Heart left ventricle (tissue), 16 donors: ENCODE data around the gene EAF2. TPM values are rescaled to one million over a fixed set of nuclear protein-coding genes. Genes with fewer than 3 reads are reported as not detected.

Experiments
- ATAC-seq, 4 donors: fragments of 200-7000 bp; cut with Tn5 transposase; one replicate each; pipeline ENCODE4 v1.9.1; 2020 to 2022; ENCODE audit warnings: moderate library complexity in 4 of 4, mild to moderate bottlenecking in 3 of 4, moderate number of reproducible peaks in 1 of 4
- DNase-seq, 5 donors: peaks; one replicate each; pipeline ENCODE4 v3.0.0-alpha.2; 2020
- H3K27ac ChIP-seq, 12 donors: fragments of 200-600 bp; sonication (generic) in 4 of 12; one replicate each; pipeline versions ENCODE4 v1.5.0 to v1.8.0; 2016 to 2022; ENCODE audit warnings: mild to moderate bottlenecking in 2 of 12
- H3K27me3 ChIP-seq, 9 donors: fragments of 200-600 bp; sonication (generic) in 2 of 9; one replicate each; pipeline versions ENCODE4 v1.5.1 to v1.8.0; 2016 to 2022; ENCODE audit warnings: mild to moderate bottlenecking in 3 of 9
- H3K36me3 ChIP-seq, 9 donors: fragments of 200-600 bp; sonication (generic) in 2 of 9; one replicate each; pipeline versions ENCODE4 v1.5.0 to v1.8.0; 2018 to 2022; ENCODE audit warnings: mild to moderate bottlenecking in 2 of 9
- H3K4me1 ChIP-seq, 12 donors: fragments of 200-600 bp; sonication (generic) in 4 of 12; one replicate each; pipeline versions ENCODE4 v1.5.0 to v1.8.0; 2016 to 2022; ENCODE audit warnings: mild to moderate bottlenecking in 3 of 12
- H3K4me3 ChIP-seq, 12 donors: fragments of 200-600 bp; sonication (generic) in 4 of 12; one replicate each; pipeline versions ENCODE4 v1.5.0 to v1.8.0; 2017 to 2022; ENCODE audit warnings: mild to moderate bottlenecking in 9 of 12, moderate library complexity in 4 of 12
- H3K9me3 ChIP-seq, 12 donors: fragments of 200-600 bp; sonication (generic) in 4 of 12; one replicate each; pipeline versions ENCODE4 v1.5.0 to v1.8.0; 2016 to 2022; ENCODE audit warnings: mild to moderate bottlenecking in 1 of 12
- POLR2A ChIP-seq, 2 donors: fragments of 450-650 bp; IDR thresholded peaks; one replicate each; pipeline ENCODE4 v1.6.1; 2017; ENCODE audit warnings: antibody characterized with exemption in 2 of 2, mild to moderate bottlenecking in 2 of 2, moderate library complexity in 2 of 2
- WGBS, 4 donors: extraction: QIAGEN DNeasy Blood & Tissue Kit in 2 of 4; methylation state at CpG; one replicate each; pipeline versions ENCODE4 v1.1.5 to v1.1.7; 2013 to 2018; 5-methylcytosine and 5-hydroxymethylcytosine counted together
- intact Hi-C, 10 donors: fragments of 100-400 bp; cut with DNase I; formaldehyde crosslinking; loops; one replicate each; pipeline versions ENCODE4 v1.11.1 to v1.14.2; 2022
- polyA plus RNA-seq, 2 donors: library from polyadenylated mRNA; stranded (reverse); fragments of 200-250 nt; gene quantifications; one replicate each; pipeline ENCODE4 v1.2.3, GENCODE V29; 2013
- total RNA-seq, 9 donors: library from RNA; depleted of rRNA in 2 of 9; stranded (reverse); fragments of >200 nt in 2 of 9; fragmentation: NEBNext Ultra II Directional in 3 of 9; extraction: Animal tissue kit (Norgen Biotek cat#: 25700) in 3 of 9; gene quantifications; one replicate each; pipeline versions ENCODE4 v1.1.0 to v1.2.4, GENCODE V29; 2016 to 2023
- TF ChIP-seq, protein P1 (sequence below), 12 donors: fragments of 200-600 bp; sonication (generic) in 4 of 12; IDR thresholded peaks; one replicate each; pipeline versions ENCODE4 v1.5.0 to v1.8.0; 2018 to 2022; ENCODE audit warnings: antibody characterized with exemption in 12 of 12, mild to moderate bottlenecking in 5 of 12
- donor health status: ischemic (EF 13 %, LVEDD 7.1; RV severe dilation, severe dysfunction).
- donor health status: healthy with polysubstance abuse.
- donor health status: DM: no; HTN: yes; CAD: no.
- donor health status: DM: no; HTN: no; CAD: no.
- donor health status: ischemic (EF 25% LVEDD 6.9; RV normal size, moderate dysfunction).
- donor health status: ischemic (EF 25% LVEDD 5.7; RV mildly dilated, moderate dysfunction).
- donor health status: healthy.
- donor health status: DM: yes; HTN: yes; CAD: no.
- donor health status: ischemic (EF 35%, LVEDD 5.7; RV mildly dilated, moderate dysfunction).
- donor health status: nonischemic (EF 11% LVEDD 7.7; RV severe dilation, severe dysfunction).
- donor health status: DM: yes; HTN: yes; CAD: no.
- donor health status: PGD.
- donor health status: ischemic (EF 29% LVEDD 5.4; RV normal size, mild dysfunction).
- donor health status: nonischemic (EF 23%, LVEDD 6.1; RV moderate dilation, normal function).

The EAF2 gene
- total and polyA plus RNA-seq, 11 donors = 0.95 to 7.4 (median 3.7) TPM

DNA sequence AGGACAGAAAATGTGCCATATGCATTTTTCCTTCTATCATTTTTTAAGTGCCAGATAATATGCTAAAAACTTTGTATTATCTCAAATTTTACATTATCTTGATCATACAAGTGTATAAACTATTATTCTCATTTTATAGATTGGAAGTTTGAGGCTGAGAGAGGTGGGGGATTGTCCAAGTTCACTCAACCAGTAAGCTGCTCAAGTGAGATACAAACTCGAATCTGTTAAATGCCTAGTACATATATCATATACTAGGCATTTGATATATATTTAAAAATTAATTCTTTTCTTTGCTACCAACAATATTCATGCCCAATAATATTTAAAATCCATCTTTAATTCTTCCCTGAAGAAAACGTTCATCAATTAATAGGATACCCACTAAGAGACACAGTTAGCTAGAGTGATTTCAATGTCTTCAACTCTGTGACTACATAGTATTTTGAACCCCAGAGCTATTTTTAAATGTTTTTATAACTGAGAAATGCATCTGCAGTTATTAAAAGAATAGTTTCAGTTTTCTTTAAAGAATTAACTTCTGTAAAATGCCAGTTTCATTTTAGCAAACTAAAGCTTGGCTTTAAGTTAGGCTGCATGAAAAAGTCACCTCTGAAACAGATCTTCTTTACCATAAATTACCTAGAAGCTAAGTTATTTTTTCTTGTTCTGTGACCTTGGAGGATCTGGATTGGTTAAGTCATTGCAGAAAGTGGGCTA is 40.6 kb upstream of the EAF2 start:
- TF ChIP-seq, protein P1, sequence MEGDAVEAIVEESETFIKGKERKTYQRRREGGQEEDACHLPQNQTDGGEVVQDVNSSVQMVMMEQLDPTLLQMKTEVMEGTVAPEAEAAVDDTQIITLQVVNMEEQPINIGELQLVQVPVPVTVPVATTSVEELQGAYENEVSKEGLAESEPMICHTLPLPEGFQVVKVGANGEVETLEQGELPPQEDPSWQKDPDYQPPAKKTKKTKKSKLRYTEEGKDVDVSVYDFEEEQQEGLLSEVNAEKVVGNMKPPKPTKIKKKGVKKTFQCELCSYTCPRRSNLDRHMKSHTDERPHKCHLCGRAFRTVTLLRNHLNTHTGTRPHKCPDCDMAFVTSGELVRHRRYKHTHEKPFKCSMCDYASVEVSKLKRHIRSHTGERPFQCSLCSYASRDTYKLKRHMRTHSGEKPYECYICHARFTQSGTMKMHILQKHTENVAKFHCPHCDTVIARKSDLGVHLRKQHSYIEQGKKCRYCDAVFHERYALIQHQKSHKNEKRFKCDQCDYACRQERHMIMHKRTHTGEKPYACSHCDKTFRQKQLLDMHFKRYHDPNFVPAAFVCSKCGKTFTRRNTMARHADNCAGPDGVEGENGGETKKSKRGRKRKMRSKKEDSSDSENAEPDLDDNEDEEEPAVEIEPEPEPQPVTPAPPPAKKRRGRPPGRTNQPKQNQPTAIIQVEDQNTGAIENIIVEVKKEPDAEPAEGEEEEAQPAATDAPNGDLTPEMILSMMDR (IDR thresholded peaks at IDR 0.05) = no peak
- TF ChIP-seq POLR2A (IDR thresholded peaks at IDR 0.05) = no peak
- DNase-seq = no peak
- no peaks in the 10 kb centered on the region for H3K4me1 ChIP-seq
- H3K36me3 ChIP-seq = peaks cover 0 to 73% (median 37%) of the 10 kb centered on the region in 9 donors
- H3K27ac ChIP-seq = no peak overlapping the region
- no peak overlapping the region for H3K4me3 ChIP-seq
- intact Hi-C loops = no loop called here
- no peak for ATAC-seq
- WGBS, 4 donors = 90 to 95% (median 92%) methylated on average over 2 of the region's 2 CpGs
- H3K9me3 ChIP-seq = no peaks in the 10 kb centered on the region
- H3K27me3 ChIP-seq = no peaks in the 10 kb centered on the region

DNA sequence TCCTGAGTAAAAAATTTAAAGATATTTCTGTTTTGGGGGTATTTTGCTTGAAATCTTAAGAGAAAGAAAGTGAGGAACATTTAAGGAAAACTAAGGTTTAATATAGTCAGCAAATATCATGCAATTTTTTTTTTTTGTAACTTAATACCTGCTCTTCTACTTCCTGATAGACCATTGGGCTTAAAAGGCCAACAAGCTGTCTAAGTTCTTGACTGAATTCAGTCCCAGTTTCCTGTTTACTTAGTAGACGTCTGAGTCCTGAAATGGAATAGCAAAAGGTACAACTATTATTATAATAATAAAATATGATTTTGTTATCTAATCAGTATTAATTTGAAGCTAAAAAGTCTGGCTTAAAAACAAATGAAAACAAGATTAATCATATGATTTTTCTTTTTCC is 38.0 kb upstream of the EAF2 start:
- intact Hi-C loops = no loop called here
- Histone ChIP-seq H3K4me1 (no peaks in the 10 kb centered on the region), H3K36me3 (peaks cover 0 to 53% (median 28%) of the 10 kb centered on the region in 9 donors), H3K4me3 (no peak overlapping the region), H3K27me3 (no peaks in the 10 kb centered on the region), H3K9me3 (no peaks in the 10 kb centered on the region), H3K27ac (no peak overlapping the region)
- DNase-seq = no peak
- TF ChIP-seq POLR2A (IDR thresholded peaks at IDR 0.05) = no peak
- TF ChIP-seq, protein P1 (IDR thresholded peaks at IDR 0.05) = no peak
- WGBS, 4 donors = 42 to 65% (median 54%) methylated on average over 1 of the region's 1 CpG
- ATAC-seq = no peak

DNA sequence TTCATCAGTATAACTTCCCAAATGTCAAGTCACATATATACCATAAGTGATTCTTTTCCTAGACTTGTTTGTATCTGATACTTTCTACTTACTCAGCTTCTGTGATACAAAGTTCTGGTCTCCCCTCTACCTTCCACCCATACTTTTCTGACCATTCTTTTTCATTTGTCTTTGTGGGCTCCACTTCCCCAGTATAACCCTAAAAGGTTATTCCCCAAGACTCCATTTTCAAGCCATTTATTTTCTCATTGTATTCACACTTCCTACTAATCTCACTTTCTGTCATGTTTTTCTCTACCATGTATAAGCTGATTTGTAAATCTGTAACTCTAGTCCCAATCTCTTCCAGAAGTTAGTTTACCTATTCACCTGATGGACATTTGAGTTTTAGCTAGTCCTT is 34.1 kb upstream of the EAF2 start:
- no peak for ATAC-seq
- intact Hi-C loops = loop anchor here in 1 of 10 donors (1.0 kb wide), 1 partner anchor 24 kb away; no protein-coding TSS in a partner anchor

DNA sequence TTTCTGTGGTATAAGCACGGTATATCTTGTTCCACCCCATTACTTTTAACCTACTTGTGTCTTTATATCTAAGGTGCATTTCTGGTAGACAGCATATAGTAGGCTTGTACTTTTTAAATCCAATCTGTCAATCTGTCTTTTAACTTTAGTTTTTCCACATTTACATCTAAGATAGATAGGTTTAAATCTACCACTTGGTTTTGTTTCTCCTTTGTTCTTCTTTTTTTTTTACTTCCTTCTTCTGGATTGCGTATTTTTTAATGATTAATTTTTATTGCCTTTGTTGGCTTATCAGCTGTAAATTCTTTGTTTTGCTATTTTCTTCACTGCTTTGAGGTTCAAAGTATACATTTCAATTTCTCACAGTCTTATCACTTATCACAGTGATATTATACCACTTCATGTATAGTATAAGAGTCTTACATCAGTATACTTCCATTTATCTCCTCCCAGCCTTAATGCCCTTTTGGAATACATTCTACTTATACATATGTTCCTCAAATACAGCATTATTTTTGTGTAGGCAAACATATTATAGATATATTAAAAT is 31.2 kb upstream of the EAF2 start:
- DNase-seq (no peak), ATAC-seq (no peak)
- Histone ChIP-seq H3K36me3 (peaks cover 0 to 55% (median 34%) of the 10 kb centered on the region in 9 donors), H3K4me1 (peaks cover 0 to 4% (median 0%) of the 10 kb centered on the region in 12 donors), H3K27ac (no peak overlapping the region), H3K4me3 (no peak overlapping the region), H3K9me3 (no peaks in the 10 kb centered on the region), H3K27me3 (no peaks in the 10 kb centered on the region)
- 91 to 96% (median 95%) methylated on average over 2 of the region's 2 CpGs for WGBS, 4 donors
- intact Hi-C loops = no loop called here
- TF ChIP-seq POLR2A (IDR thresholded peaks at IDR 0.05) = no peak
- TF ChIP-seq, protein P1 (IDR thresholded peaks at IDR 0.05) = no peak

More for the DNA sequence above, 34.1 kb upstream of the EAF2 start:
- no peaks in the 10 kb centered on the region for H3K27me3 ChIP-seq
- no peaks in the 10 kb centered on the region for H3K9me3 ChIP-seq
- H3K4me3 ChIP-seq = no peak overlapping the region
- peaks cover 0 to 4% (median 0%) of the 10 kb centered on the region in 12 donors for H3K4me1 ChIP-seq
- no peak overlapping the region for H3K27ac ChIP-seq
- peaks cover 0 to 59% (median 32%) of the 10 kb centered on the region in 9 donors for H3K36me3 ChIP-seq
- DNase-seq = no peak
- TF ChIP-seq POLR2A (IDR thresholded peaks at IDR 0.05) = no peak
- TF ChIP-seq, protein P1 (IDR thresholded peaks at IDR 0.05) = no peak
